HCT116 (cell line): ENCODE results near the gene LMO7.

Experiments
- CTCF ChIP-seq, 3 experiments: fragments of 200-600 bp in 1 of 3; sonication (generic) in 1 of 3; IDR thresholded peaks in 2 of 3; conservative IDR thresholded peaks in 1 of 3; 2 replicates each; pipeline ENCODE4 v1.5.1; 2012 to 2017; ENCODE audit warnings: low read depth in 2 of 3, low read length in 2 of 3, antibody characterized with exemption in 1 of 3, borderline replicate concordance in 1 of 3, control low read depth in 1 of 3, mild to moderate bottlenecking in 1 of 3, mixed read lengths in 1 of 3, mixed run types in 1 of 3, moderate library complexity in 1 of 3; ENCODE audit not compliant: insufficient read depth in 1 of 3
- EGR1 ChIP-seq: IDR thresholded peaks from 2 replicates; pipeline ENCODE4 v1.6.1; 2012; ENCODE audit warnings: low read depth
- EZH2 ChIP-seq: fragments of 200-600 bp; sonication (generic); IDR thresholded peaks from 2 replicates; pipeline ENCODE4 v1.6.1; 2017; ENCODE audit warnings: antibody characterized with exemption, mixed run types
- POLR2A ChIP-seq: IDR thresholded peaks from 2 replicates; pipeline ENCODE4 v1.7.0; 2011; ENCODE audit warnings: borderline replicate concordance; ENCODE audit not compliant: insufficient read depth, insufficient read length; ENCODE audit errors: extremely low read depth
- RAD21 ChIP-seq: IDR thresholded peaks from 2 replicates; pipeline ENCODE4 v1.6.1; 2012; ENCODE audit warnings: low read depth, mild to moderate bottlenecking
- SIN3A ChIP-seq: IDR thresholded peaks from 2 replicates; pipeline ENCODE4 v1.6.1; 2012; ENCODE audit warnings: low read depth
- SP1 ChIP-seq: IDR thresholded peaks from 2 replicates; pipeline ENCODE4 v1.6.1; 2012; ENCODE audit warnings: low read depth
- TCF7L2 ChIP-seq: IDR thresholded peaks from 2 replicates; pipeline ENCODE4 v1.7.0; 2011; ENCODE audit warnings: borderline replicate concordance, inconsistent platforms; ENCODE audit not compliant: insufficient read depth, insufficient read length; ENCODE audit errors: extremely low read depth
- YY1 ChIP-seq: IDR thresholded peaks from 2 replicates; pipeline ENCODE4 v1.6.1; 2011; ENCODE audit warnings: low read length, low read depth, moderate library complexity, mild to moderate bottlenecking; ENCODE audit not compliant: insufficient replicate concordance; ENCODE audit errors: extremely low read depth
- ZFX ChIP-seq: fragments of 450-650 bp; IDR thresholded peaks from 2 replicates; pipeline ENCODE4 v1.6.1; 2017
- TF ChIP-seq, protein P1 (sequence below): IDR thresholded peaks from 2 replicates; pipeline ENCODE4 v1.6.1; 2012

DNA sequence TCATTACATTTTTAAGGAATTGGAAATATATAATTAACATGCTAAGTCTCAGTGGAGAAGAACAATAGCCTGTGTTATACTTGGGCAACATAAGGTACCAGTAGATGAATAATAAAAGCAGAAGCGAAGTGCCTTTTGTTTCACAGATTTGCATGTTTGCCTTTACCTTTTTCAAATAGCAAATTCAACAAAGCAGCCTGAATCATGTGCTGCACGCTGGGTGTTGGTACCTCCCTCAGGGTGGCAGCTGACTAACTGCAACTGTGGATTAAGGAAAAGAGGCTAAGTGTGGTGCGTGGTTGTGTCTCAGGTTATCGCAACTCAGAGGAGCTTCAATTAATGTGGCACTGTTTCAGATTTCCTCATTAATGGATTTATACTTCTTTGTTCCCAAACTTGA is 189.0 kb downstream of the LMO7 start:
- TF ChIP-seq TCF7L2 = no peak
- no peak for TF ChIP-seq CTCF (IDR thresholded peaks at IDR 0.05 in 2 of 3, conservative IDR thresholded peaks at IDR 0.05 in 1 of 3; ENCODE audit: borderline replicate concordance in 1 of 3, insufficient read depth in 1 of 3, low read depth in 2 of 3, low read length in 2 of 3)
- TF ChIP-seq EGR1 = no peak
- no peak for TF ChIP-seq EZH2
- TF ChIP-seq SIN3A = no peak
- no peak for TF ChIP-seq ZFX
- TF ChIP-seq YY1 = no peak
- TF ChIP-seq, protein P1, sequence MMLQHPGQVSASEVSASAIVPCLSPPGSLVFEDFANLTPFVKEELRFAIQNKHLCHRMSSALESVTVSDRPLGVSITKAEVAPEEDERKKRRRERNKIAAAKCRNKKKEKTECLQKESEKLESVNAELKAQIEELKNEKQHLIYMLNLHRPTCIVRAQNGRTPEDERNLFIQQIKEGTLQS = no peak
- TF ChIP-seq POLR2A = no peak
- no peak for TF ChIP-seq SP1
- TF ChIP-seq RAD21 = no peak
